ENCODE measurements around the gene ATP10A. TPM values are rescaled to one million over a fixed set of nuclear protein-coding genes. Genes with fewer than 3 reads are reported as not detected.

Gene ATP10A
- total RNA-seq, 1 experiment from 2014 or later = 0.02 TPM

DNA sequence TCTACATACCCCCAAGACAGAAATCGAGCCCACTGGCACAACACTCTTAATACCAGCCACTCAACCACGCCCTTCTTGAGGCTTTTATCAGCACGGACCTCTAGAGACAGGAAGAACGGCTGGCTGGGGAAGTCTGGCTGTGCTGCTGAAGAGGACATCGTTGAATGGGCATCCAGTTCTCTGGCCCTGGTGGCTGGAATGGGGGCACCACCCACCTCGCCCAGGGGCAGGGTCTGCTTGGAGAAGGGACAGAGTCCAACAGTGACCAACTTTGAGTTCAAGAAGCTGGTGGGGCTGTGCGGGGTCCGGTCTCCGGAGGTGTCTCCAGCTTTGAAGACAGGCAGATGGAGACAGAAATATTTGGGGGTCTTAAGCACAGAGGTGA is 77.5 kb downstream of the ATP10A start:
- POLR2A ChIA-PET = no interaction called here
- no peak for ATAC-seq
- Histone ChIP-seq H2AFZ (ENCODE audit: low read depth, low read length, poor library complexity, severe bottlenecking) (no peak overlapping the region), H3K9me3 (ENCODE audit: control insufficient read depth in 1 of 2, insufficient read depth in 1 of 2, low read depth in 1 of 2, low read length in 2 of 2) (peaks cover 6 to 21% of the 10 kb centered on the region in 2 experiments; a peak in 2 of 4 replicates), H3K9me2 (ENCODE audit: insufficient read depth) (no peaks in the 10 kb centered on the region), H3K4me1 (ENCODE audit: control insufficient read depth in 1 of 2, insufficient read depth in 2 of 2, low read length in 2 of 2) (no peaks in the 10 kb centered on the region), H3K27ac (ENCODE audit: low read depth, low read length) (no peak overlapping the region), H3K9ac (ENCODE audit: low read length) (no peak overlapping the region), H4K20me1 (ENCODE audit: insufficient read depth) (no peaks in the 10 kb centered on the region), H3K4me3 (replicated peaks in 1 of 2; ENCODE audit: low read depth in 1 of 2, low read length in 2 of 2) (no peak overlapping the region), H3K4me2 (ENCODE audit: low read length) (no peak overlapping the region), H3K79me2 (ENCODE audit: insufficient read depth, low read length) (no peaks in the 10 kb centered on the region), H3K36me3 (ENCODE audit: control insufficient read depth in 1 of 2, insufficient read depth in 2 of 2, low read length in 2 of 2) (no peaks in the 10 kb centered on the region), H3K27me3 (ENCODE audit: insufficient read depth, low read length) (no peaks in the 10 kb centered on the region)
- no peak for DNase-seq (ENCODE audit: low read depth, low spot score)
- CTCF ChIA-PET = no interaction called here
- intact Hi-C loops (cut with micrococcal nuclease) = no loop called here
- RAD21 ChIA-PET (ENCODE audit: low non-redundant PET in 1 of 2, low total read pairs in 2 of 2, uncharacterized antibody in 2 of 2, unreplicated experiment in 2 of 2) = no interaction called here
- no TSS peak for BruUV-seq (replicated peaks)
- TF ChIP-seq, protein P1, sequence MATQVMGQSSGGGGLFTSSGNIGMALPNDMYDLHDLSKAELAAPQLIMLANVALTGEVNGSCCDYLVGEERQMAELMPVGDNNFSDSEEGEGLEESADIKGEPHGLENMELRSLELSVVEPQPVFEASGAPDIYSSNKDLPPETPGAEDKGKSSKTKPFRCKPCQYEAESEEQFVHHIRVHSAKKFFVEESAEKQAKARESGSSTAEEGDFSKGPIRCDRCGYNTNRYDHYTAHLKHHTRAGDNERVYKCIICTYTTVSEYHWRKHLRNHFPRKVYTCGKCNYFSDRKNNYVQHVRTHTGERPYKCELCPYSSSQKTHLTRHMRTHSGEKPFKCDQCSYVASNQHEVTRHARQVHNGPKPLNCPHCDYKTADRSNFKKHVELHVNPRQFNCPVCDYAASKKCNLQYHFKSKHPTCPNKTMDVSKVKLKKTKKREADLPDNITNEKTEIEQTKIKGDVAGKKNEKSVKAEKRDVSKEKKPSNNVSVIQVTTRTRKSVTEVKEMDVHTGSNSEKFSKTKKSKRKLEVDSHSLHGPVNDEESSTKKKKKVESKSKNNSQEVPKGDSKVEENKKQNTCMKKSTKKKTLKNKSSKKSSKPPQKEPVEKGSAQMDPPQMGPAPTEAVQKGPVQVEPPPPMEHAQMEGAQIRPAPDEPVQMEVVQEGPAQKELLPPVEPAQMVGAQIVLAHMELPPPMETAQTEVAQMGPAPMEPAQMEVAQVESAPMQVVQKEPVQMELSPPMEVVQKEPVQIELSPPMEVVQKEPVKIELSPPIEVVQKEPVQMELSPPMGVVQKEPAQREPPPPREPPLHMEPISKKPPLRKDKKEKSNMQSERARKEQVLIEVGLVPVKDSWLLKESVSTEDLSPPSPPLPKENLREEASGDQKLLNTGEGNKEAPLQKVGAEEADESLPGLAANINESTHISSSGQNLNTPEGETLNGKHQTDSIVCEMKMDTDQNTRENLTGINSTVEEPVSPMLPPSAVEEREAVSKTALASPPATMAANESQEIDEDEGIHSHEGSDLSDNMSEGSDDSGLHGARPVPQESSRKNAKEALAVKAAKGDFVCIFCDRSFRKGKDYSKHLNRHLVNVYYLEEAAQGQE (IDR thresholded peaks at IDR 0.05; ENCODE audit: low read depth) = no peak
- TF ChIP-seq, protein P2, sequence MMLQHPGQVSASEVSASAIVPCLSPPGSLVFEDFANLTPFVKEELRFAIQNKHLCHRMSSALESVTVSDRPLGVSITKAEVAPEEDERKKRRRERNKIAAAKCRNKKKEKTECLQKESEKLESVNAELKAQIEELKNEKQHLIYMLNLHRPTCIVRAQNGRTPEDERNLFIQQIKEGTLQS (IDR thresholded peaks at IDR 0.05) = no peak
- TF ChIP-seq EZH2phosphoT487 (IDR thresholded peaks at IDR 0.05; ENCODE audit: borderline replicate concordance) (no peak), CEBPB (IDR thresholded peaks at IDR 0.05; ENCODE audit: low read depth) (no peak), POLR2A (IDR thresholded peaks at IDR 0.05; ENCODE audit: borderline replicate concordance, extremely low read depth, insufficient read depth, insufficient read length) (no peak), CBX3 (IDR thresholded peaks at IDR 0.05; ENCODE audit: low read depth) (no peak), EZH2 (IDR thresholded peaks at IDR 0.05) (no peak), ZNF274 (IDR thresholded peaks at IDR 0.05; ENCODE audit: low read depth, low read length) (no peak), TCF7L2 (IDR thresholded peaks at IDR 0.05; ENCODE audit: borderline replicate concordance, extremely low read depth, insufficient read depth, insufficient read length) (no peak), SRF (IDR thresholded peaks at IDR 0.05; ENCODE audit: low read depth) (no peak), EGR1 (IDR thresholded peaks at IDR 0.05; ENCODE audit: low read depth) (no peak), SP1 (IDR thresholded peaks at IDR 0.05; ENCODE audit: low read depth) (no peak), ELF1 (IDR thresholded peaks at IDR 0.05; ENCODE audit: borderline replicate concordance, low read depth) (no peak)
- TF ChIP-seq, protein P3, sequence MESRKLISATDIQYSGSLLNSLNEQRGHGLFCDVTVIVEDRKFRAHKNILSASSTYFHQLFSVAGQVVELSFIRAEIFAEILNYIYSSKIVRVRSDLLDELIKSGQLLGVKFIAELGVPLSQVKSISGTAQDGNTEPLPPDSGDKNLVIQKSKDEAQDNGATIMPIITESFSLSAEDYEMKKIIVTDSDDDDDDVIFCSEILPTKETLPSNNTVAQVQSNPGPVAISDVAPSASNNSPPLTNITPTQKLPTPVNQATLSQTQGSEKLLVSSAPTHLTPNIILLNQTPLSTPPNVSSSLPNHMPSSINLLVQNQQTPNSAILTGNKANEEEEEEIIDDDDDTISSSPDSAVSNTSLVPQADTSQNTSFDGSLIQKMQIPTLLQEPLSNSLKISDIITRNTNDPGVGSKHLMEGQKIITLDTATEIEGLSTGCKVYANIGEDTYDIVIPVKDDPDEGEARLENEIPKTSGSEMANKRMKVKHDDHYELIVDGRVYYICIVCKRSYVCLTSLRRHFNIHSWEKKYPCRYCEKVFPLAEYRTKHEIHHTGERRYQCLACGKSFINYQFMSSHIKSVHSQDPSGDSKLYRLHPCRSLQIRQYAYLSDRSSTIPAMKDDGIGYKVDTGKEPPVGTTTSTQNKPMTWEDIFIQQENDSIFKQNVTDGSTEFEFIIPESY (IDR thresholded peaks at IDR 0.05; ENCODE audit: extremely low read depth, insufficient replicate concordance, low read length) = no peak
- TF ChIP-seq, protein P4, sequence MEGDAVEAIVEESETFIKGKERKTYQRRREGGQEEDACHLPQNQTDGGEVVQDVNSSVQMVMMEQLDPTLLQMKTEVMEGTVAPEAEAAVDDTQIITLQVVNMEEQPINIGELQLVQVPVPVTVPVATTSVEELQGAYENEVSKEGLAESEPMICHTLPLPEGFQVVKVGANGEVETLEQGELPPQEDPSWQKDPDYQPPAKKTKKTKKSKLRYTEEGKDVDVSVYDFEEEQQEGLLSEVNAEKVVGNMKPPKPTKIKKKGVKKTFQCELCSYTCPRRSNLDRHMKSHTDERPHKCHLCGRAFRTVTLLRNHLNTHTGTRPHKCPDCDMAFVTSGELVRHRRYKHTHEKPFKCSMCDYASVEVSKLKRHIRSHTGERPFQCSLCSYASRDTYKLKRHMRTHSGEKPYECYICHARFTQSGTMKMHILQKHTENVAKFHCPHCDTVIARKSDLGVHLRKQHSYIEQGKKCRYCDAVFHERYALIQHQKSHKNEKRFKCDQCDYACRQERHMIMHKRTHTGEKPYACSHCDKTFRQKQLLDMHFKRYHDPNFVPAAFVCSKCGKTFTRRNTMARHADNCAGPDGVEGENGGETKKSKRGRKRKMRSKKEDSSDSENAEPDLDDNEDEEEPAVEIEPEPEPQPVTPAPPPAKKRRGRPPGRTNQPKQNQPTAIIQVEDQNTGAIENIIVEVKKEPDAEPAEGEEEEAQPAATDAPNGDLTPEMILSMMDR (IDR thresholded peaks at IDR 0.05 in 2 of 3, conservative IDR thresholded peaks at IDR 0.05 in 1 of 3; ENCODE audit: borderline replicate concordance in 1 of 3, insufficient read depth in 1 of 3, low read depth in 2 of 3, low read length in 2 of 3) = no peak
- TF ChIP-seq, protein P5, sequence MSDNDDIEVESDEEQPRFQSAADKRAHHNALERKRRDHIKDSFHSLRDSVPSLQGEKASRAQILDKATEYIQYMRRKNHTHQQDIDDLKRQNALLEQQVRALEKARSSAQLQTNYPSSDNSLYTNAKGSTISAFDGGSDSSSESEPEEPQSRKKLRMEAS (IDR thresholded peaks at IDR 0.05) = no peak
